ENCODE measurements around the gene MACO1.
A peak's percentile ranks its signal among the peaks of the same experiment; 100 is the strongest.
"Not testable (repeated sequence)": the region's sequence is repeated elsewhere in the genome, so short reads cannot be mapped to it uniquely, and the experiment has no call there.

MACO1 gene

DNA sequence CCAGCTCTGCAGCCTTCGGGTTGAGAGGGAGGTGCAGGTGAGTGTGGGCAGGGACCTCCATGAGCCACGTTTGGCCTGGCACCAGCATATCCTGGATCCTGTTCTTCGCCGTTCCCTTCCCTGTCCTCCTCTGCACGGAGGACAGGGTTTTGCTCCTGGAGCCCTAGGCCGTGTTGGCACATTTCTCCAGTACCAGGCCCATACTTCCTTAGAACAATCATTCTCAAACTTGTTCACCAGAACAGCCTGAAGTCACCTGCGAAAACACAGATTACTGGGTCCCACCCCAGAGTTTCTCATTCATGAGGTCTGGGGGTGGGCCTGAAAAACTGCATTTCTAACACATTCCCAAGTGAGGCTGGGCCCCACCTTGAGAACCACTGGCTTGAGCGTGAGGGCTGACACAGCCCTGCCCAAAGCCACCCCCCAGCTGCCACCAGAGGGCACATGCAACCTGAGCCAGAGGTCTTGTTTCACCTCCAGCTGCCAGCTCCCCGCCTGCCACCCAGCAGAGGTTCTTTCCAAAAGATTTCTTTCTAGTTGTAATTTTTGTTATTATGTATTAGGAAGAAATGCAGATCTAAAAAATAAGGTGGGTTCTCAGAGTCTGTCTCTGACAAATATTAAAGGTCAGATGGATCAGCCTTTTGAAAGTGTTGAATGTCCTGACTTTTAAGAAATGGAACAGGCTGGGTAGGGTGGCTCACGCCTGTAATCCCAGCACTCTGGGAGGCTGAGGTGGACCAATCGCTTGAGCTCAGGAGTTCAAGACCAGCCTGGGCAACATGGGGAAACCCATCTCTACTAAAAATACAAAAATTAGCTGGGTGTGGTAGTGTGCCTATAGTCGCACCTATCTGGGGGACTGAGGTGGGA, 73.1 kb downstream of the MACO1 start:
- H3F3A ChIP-seq (ENCODE audit: insufficient read depth, low read length) = no peaks in the 10 kb centered on the region
- H4K20me1 ChIP-seq (ENCODE audit: insufficient read depth, low read length) = no peaks in the 10 kb centered on the region
- no peak overlapping the region for H3K4me3 ChIP-seq (ENCODE audit: low read length)
- H3K4me2 ChIP-seq (ENCODE audit: low read depth, low read length) = no peak overlapping the region
- H3K9me3 ChIP-seq (replicated peaks; ENCODE audit: insufficient read depth, low read length) = no peaks in the 10 kb centered on the region
- no peaks in the 10 kb centered on the region for H3K9me2 ChIP-seq (replicated peaks; ENCODE audit: insufficient read depth, low read length)
- no peak for TF ChIP-seq EZH2 (optimal IDR thresholded peaks at IDR 0.05; ENCODE audit: low read depth, low read length)
- TF ChIP-seq, protein P1, sequence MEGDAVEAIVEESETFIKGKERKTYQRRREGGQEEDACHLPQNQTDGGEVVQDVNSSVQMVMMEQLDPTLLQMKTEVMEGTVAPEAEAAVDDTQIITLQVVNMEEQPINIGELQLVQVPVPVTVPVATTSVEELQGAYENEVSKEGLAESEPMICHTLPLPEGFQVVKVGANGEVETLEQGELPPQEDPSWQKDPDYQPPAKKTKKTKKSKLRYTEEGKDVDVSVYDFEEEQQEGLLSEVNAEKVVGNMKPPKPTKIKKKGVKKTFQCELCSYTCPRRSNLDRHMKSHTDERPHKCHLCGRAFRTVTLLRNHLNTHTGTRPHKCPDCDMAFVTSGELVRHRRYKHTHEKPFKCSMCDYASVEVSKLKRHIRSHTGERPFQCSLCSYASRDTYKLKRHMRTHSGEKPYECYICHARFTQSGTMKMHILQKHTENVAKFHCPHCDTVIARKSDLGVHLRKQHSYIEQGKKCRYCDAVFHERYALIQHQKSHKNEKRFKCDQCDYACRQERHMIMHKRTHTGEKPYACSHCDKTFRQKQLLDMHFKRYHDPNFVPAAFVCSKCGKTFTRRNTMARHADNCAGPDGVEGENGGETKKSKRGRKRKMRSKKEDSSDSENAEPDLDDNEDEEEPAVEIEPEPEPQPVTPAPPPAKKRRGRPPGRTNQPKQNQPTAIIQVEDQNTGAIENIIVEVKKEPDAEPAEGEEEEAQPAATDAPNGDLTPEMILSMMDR (IDR thresholded peaks at IDR 0.05; ENCODE audit: low read length) = peak; percentile 78
- TF ChIP-seq EZH2phosphoT487 (IDR thresholded peaks at IDR 0.05; ENCODE audit: low read length) = no peak
- no peak overlapping the region for H3K9ac ChIP-seq (ENCODE audit: low read length)
- H3K27me3 ChIP-seq (replicated peaks; ENCODE audit: insufficient read depth, low read length) = no peaks in the 10 kb centered on the region
- no peaks in the 10 kb centered on the region for H3K79me2 ChIP-seq (ENCODE audit: low read length)
- no peaks in the 10 kb centered on the region for H3K36me3 ChIP-seq (replicated peaks; ENCODE audit: insufficient read depth, low read length)
- H3K27ac ChIP-seq (ENCODE audit: low read length) = no peak overlapping the region
- DNase-seq = peak; percentile 53
- H3K4me1 ChIP-seq (ENCODE audit: low read length) = no peaks in the 10 kb centered on the region
- H2AFZ ChIP-seq (ENCODE audit: low read length) = no peak overlapping the region

DNA sequence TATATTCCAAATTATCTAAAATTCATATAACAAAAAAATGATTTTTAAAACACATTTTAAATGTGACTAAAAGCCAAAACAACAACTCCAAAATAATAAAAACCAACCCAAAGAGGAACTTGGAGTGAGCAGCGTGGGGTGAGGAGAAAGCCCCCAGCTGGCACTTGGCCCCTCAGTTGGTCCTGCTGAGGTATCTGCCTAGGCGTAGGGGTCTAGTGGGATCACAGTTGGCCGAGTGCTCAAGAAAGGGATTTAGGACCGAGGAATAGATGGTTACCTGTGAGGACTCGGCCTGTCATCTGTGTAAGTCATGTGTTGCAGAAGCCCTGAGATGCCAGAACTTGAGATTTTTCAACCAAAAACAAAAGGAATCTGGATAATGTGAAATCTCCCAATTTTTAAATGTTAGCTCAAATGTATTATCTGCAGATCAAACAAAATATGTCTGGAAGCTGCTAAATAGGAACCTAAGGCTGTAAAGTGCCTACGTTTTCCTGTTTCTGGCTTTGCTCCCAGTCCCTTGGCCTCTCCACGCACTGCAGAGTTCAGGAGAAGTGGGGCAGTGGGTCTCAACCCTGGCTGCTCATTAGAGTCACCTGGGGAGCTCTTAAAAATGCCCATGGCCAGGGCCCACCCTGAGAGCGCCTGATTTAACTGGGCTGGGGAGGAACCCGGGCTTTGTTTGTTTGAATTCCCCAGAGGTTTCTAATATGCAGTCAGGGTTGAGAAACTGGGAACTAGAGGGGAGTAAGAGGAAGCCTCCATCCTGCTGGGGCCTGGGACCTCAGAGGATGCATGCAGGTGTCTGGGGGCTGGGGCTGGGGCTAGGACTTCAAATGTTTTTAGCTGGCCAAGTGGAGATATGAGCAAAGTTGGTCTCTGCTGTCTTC, 74.3 kb downstream of the MACO1 start:
- no peaks in the 10 kb centered on the region for H3K9me3 ChIP-seq (replicated peaks; ENCODE audit: insufficient read depth, low read length)
- no peaks in the 10 kb centered on the region for H3K36me3 ChIP-seq (replicated peaks; ENCODE audit: insufficient read depth, low read length)
- no peak overlapping the region for H3K27ac ChIP-seq (ENCODE audit: low read length)
- no peaks in the 10 kb centered on the region for H3K4me1 ChIP-seq (ENCODE audit: low read length)
- DNase-seq = no peak
- no peak overlapping the region for H3K4me3 ChIP-seq (ENCODE audit: low read length)
- no peaks in the 10 kb centered on the region for H3F3A ChIP-seq (ENCODE audit: insufficient read depth, low read length)
- no peaks in the 10 kb centered on the region for H3K79me2 ChIP-seq (ENCODE audit: low read length)
- no peaks in the 10 kb centered on the region for H3K27me3 ChIP-seq (replicated peaks; ENCODE audit: insufficient read depth, low read length)
- no peak for TF ChIP-seq EZH2phosphoT487 (IDR thresholded peaks at IDR 0.05; ENCODE audit: low read length)
- no peak for TF ChIP-seq EZH2 (optimal IDR thresholded peaks at IDR 0.05; ENCODE audit: low read depth, low read length)
- TF ChIP-seq, protein P1 (IDR thresholded peaks at IDR 0.05; ENCODE audit: low read length) = no peak
- H4K20me1 ChIP-seq (ENCODE audit: insufficient read depth, low read length) = no peaks in the 10 kb centered on the region
- no peak overlapping the region for H3K9ac ChIP-seq (ENCODE audit: low read length)
- H2AFZ ChIP-seq (ENCODE audit: low read length) = no peak overlapping the region
- no peak overlapping the region for H3K4me2 ChIP-seq (ENCODE audit: low read depth, low read length)
- no peaks in the 10 kb centered on the region for H3K9me2 ChIP-seq (replicated peaks; ENCODE audit: insufficient read depth, low read length)

DNA sequence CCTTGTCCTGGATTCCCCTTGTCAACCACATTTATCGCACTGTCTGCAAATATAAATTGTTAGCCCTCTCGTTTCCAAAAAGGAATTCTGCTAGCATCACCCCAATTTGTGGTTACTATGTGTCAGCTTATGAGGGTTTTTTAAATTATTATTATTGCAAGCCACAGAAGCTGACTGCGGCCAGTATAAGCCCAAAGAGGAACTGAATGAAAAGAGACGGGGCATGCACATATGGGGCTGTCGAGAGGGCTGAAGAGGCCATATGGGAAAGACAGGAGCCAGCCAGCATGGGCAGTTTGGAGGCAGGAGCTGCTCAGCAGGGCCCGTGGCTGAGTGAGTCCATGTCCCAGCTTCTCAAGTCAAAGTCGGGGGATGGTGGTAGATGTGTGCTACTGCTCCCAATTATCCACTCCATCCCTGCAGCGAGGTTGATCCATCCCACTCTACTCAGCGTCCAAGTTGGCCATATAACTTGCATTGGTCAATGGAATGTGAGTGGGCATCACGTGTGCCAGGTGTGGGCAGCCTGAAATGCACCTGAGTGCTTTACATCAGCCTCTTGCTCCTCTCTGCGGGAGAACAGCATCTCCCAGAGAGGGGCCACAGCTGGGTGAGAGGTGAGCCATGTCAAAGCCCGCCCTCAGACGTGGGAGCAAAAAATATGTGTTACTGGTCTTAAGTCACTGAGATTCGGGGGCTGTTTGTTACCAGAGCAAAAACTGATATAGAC, 75.1 kb downstream of the MACO1 start:
- Histone ChIP-seq H3K4me1 (ENCODE audit: low read length) (no peaks in the 10 kb centered on the region), H3K9me2 (replicated peaks; ENCODE audit: insufficient read depth, low read length) (no peaks in the 10 kb centered on the region), H4K20me1 (ENCODE audit: insufficient read depth, low read length) (no peaks in the 10 kb centered on the region), H3K4me3 (ENCODE audit: low read length) (no peak overlapping the region), H3K27me3 (replicated peaks; ENCODE audit: insufficient read depth, low read length) (no peaks in the 10 kb centered on the region), H3K36me3 (replicated peaks; ENCODE audit: insufficient read depth, low read length) (no peaks in the 10 kb centered on the region), H3K4me2 (ENCODE audit: low read depth, low read length) (no peak overlapping the region), H3F3A (ENCODE audit: insufficient read depth, low read length) (no peaks in the 10 kb centered on the region), H2AFZ (ENCODE audit: low read length) (no peak overlapping the region), H3K79me2 (ENCODE audit: low read length) (no peaks in the 10 kb centered on the region), H3K9ac (ENCODE audit: low read length) (no peak overlapping the region), H3K27ac (ENCODE audit: low read length) (no peak overlapping the region), H3K9me3 (replicated peaks; ENCODE audit: insufficient read depth, low read length) (no peaks in the 10 kb centered on the region)
- no peak for DNase-seq
- TF ChIP-seq, protein P1 (IDR thresholded peaks at IDR 0.05; ENCODE audit: low read length) = no peak
- no peak for TF ChIP-seq EZH2phosphoT487 (IDR thresholded peaks at IDR 0.05; ENCODE audit: low read length)
- TF ChIP-seq EZH2 (optimal IDR thresholded peaks at IDR 0.05; ENCODE audit: low read depth, low read length) = no peak

DNA sequence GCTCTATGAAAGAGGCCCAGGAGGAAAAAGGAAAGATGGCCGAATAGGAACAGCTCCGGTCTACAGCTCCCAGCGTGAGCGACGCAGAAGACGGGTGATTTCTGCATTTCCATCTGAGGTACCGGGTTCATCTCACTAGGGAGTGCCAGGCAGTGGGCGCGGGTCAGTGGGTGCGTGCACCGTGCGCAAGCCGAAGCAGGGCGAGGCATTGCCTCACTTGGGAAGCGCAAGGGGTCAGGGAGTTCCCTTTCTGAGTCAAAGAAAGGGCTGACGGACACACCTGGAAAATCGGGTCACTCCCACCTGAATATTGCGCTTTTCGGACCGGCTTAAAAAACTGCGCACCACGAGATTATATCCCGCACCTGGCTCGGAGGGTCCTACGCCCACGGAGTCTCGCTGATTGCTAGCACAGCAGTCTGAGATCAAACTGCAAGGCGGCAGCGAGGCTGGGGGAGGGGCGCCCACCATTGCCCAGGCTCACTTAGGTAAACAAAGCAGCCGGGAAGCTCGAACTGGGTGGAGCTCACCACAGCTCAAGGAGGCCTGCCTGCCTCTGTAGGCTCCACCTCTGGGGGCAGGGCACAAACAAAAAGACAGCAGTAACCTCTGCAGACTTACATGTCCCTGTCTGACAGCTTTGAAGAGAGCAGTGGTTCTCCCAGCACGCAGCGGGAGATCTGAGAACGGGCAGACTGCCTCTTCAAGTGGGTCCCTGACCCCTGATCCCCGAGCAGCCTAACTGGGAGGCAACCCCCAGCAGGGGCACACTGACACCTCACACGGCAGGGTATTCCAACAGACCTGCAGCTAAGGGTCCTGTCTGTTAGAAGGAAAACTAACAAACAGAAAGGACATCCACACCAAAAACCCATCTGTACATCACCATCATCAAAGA, 76.1 kb downstream of the MACO1 start:
- H2AFZ ChIP-seq (ENCODE audit: low read length); H3K9me3 ChIP-seq (replicated peaks; ENCODE audit: insufficient read depth, low read length); H3K79me2 ChIP-seq (ENCODE audit: low read length); H3K4me3 ChIP-seq (ENCODE audit: low read length); H3K9me2 ChIP-seq (replicated peaks; ENCODE audit: insufficient read depth, low read length); H3K9ac ChIP-seq (ENCODE audit: low read length); H3K4me2 ChIP-seq (ENCODE audit: low read depth, low read length); H3K4me1 ChIP-seq (ENCODE audit: low read length); H4K20me1 ChIP-seq (ENCODE audit: insufficient read depth, low read length); DNase-seq; H3K27ac ChIP-seq (ENCODE audit: low read length); H3F3A ChIP-seq (ENCODE audit: insufficient read depth, low read length); H3K27me3 ChIP-seq (replicated peaks; ENCODE audit: insufficient read depth, low read length); H3K36me3 ChIP-seq (replicated peaks; ENCODE audit: insufficient read depth, low read length): not testable (repeated sequence)

Data from MM.1S (cell line).